B cell (primary cell): ENCODE data around the gene AUP1. TPM values are rescaled to one million over a fixed set of nuclear protein-coding genes. Genes with fewer than 3 reads are reported as not detected.

Source experiments
- ATAC-seq: fragments of 200-7000 bp; cut with Tn5 transposase; one replicate; pipeline ENCODE4 v1.10.0; 2021; ENCODE audit warnings: low read depth, mild to moderate bottlenecking, moderate number of reproducible peaks, moderate library complexity
- CTCF ChIA-PET: fragments of 350-600 bp; sonication (Branson Sonifier 250); formaldehyde crosslinking; loops from one replicate; lab custom pipeline; 2021; ENCODE audit warnings: antibody characterized with exemption, inconsistent platforms; lab: Charles Lee
- POLR2A ChIA-PET: fragments of 350-600 bp; sonication (Branson Sonifier 250); formaldehyde crosslinking; loops from one replicate; lab custom pipeline; 2021; ENCODE audit warnings: antibody characterized with exemption; lab: Charles Lee
- DNase-seq: peaks from one replicate; pipeline ENCODE4 v3.0.0; 2013
- H2AFZ ChIP-seq: 2 replicates; pipeline ENCODE4 v1.6.1; 2012; ENCODE audit warnings: mild to moderate bottlenecking, low read depth, low read length; ENCODE audit not compliant: insufficient read depth, poor library complexity, severe bottlenecking
- H3K27ac ChIP-seq, 2 donors: 1 replicate in 1 of 2; 2 replicates in 1 of 2; pipeline ENCODE4 v1.5.1; 2012 to 2013; ENCODE audit warnings: low read length in 2 of 2, mild to moderate bottlenecking in 2 of 2, moderate library complexity in 1 of 2
- H3K27me3 ChIP-seq, 4 experiments: fragments of 200-600 bp in 1 of 4; sonication (generic) in 1 of 4; replicated peaks in 1 of 4; 1 replicate in 2 of 4; 2 replicates in 2 of 4; pipeline versions ENCODE4 v1.6.1 to v1.7.0; 2013 to 2016; ENCODE audit warnings: low read length in 3 of 4, mild to moderate bottlenecking in 2 of 4, mixed read lengths in 1 of 4, moderate library complexity in 1 of 4; ENCODE audit not compliant: insufficient read depth in 4 of 4, control insufficient read depth in 3 of 4; ENCODE audit errors: control extremely low read depth in 1 of 4
- H3K36me3 ChIP-seq, 2 experiments: replicated peaks in 1 of 2; 1 replicate in 1 of 2; 2 replicates in 1 of 2; pipeline versions ENCODE4 v1.6.1 to v1.7.1; 2013; ENCODE audit warnings: low read length in 1 of 2; ENCODE audit not compliant: insufficient read depth in 2 of 2, control insufficient read depth in 1 of 2; ENCODE audit errors: control extremely low read depth in 1 of 2, extremely low read depth in 1 of 2
- H3K4me1 ChIP-seq, 2 donors: fragments of 200-600 bp in 1 of 2; sonication (generic) in 1 of 2; 1 replicate in 1 of 2; 2 replicates in 1 of 2; pipeline versions ENCODE4 v1.5.1 to v1.6.1; 2013 to 2017; ENCODE audit warnings: low read length in 2 of 2; ENCODE audit not compliant: control insufficient read depth in 2 of 2, insufficient read depth in 2 of 2
- H3K4me2 ChIP-seq: replicated peaks from 2 replicates; pipeline ENCODE3; 2012; ENCODE audit warnings: mild to moderate bottlenecking, low read depth, low read length; ENCODE audit not compliant: poor library complexity, severe bottlenecking
- H3K4me3 ChIP-seq, 5 experiments: fragments of 200-600 bp in 1 of 5; sonication (generic) in 1 of 5; 1 replicate in 3 of 5; 2 replicates in 2 of 5; pipeline versions ENCODE4 v1.5.1 to v1.7.0; 2011 to 2016; ENCODE audit warnings: low read length in 4 of 5, mild to moderate bottlenecking in 4 of 5, low read depth in 2 of 5, control low read depth in 1 of 5, moderate library complexity in 1 of 5; ENCODE audit not compliant: insufficient read depth in 1 of 5; ENCODE audit errors: control extremely low read depth in 1 of 5, extremely low read depth in 1 of 5
- H3K79me2 ChIP-seq: fragments of 200-600 bp; sonication (generic); one replicate; pipeline ENCODE4 v1.6.0; 2016; ENCODE audit warnings: low read length; ENCODE audit not compliant: control insufficient read depth, insufficient read depth
- H3K9ac ChIP-seq: fragments of 200-600 bp; sonication (generic); 2 replicates; pipeline ENCODE4 v1.6.1; 2017; ENCODE audit warnings: mild to moderate bottlenecking, low read length, moderate library complexity
- H3K9me3 ChIP-seq, 3 donors: one replicate each; pipeline versions ENCODE4 v1.6.1 to v1.7.1; 2013; ENCODE audit warnings: low read length in 2 of 3; ENCODE audit not compliant: control insufficient read depth in 2 of 3, insufficient read depth in 1 of 3; ENCODE audit errors: control extremely low read depth in 1 of 3
- H4K20me1 ChIP-seq: 2 replicates; pipeline ENCODE4 v1.6.0; 2012; ENCODE audit warnings: mild to moderate bottlenecking, low read length; ENCODE audit not compliant: insufficient read depth, control insufficient read depth, poor library complexity, severe bottlenecking
- H3K27ac Mint-ChIP-seq: one replicate; pipeline ENCODE4 v1.8.0; 2021; ENCODE audit warnings: mixed read lengths
- H3K27me3 Mint-ChIP-seq: one replicate; pipeline ENCODE4 v1.8.0; 2021; ENCODE audit warnings: mixed read lengths
- H3K4me1 Mint-ChIP-seq: one replicate; pipeline ENCODE4 v1.8.0; 2021; ENCODE audit warnings: mixed read lengths
- H3K4me3 Mint-ChIP-seq: one replicate; pipeline ENCODE4 v1.8.0; 2021; ENCODE audit warnings: mixed read lengths
- H3K9me3 Mint-ChIP-seq: one replicate; pipeline ENCODE4 v1.8.0; 2022; ENCODE audit warnings: mixed read lengths; ENCODE audit not compliant: insufficient read depth
- EZH2 ChIP-seq: IDR thresholded peaks from 2 replicates; pipeline ENCODE4 v1.6.1; 2012; ENCODE audit warnings: borderline replicate concordance, low read depth, mild to moderate bottlenecking, moderate library complexity, low read length; ENCODE audit not compliant: insufficient read depth, poor library complexity, severe bottlenecking
- WGBS: methylation state at CpG from one replicate; pipeline ENCODE4 v1.1.5; 2013; ENCODE audit warnings: missing lambda C conversion rate; ENCODE audit not compliant: insufficient coverage; 5-methylcytosine and 5-hydroxymethylcytosine counted together
- intact Hi-C: fragments of 100-400 bp; cut with micrococcal nuclease; formaldehyde crosslinking; loops from one replicate; pipeline ENCODE4 v1.10.0; 2022
- polyA plus RNA-seq: library from polyadenylated mRNA; depleted of rRNA; stranded (reverse); fragments of >200 nt; gene quantifications from 2 replicates; pipeline ENCODE4 v1.2.3, GENCODE V29; 2012
- total RNA-seq, 2 donors: library from RNA; stranded (reverse); fragments of 120-200 nt in 1 of 2; gene quantifications; 1 replicate in 1 of 2; 2 replicates in 1 of 2; pipeline versions ENCODE4 v1.2.3 to v1.2.4, GENCODE V29; 2013 to 2022
- TF ChIP-seq, protein P1 (sequence below): fragments of 200-600 bp; IDR thresholded peaks from one replicate; pipeline ENCODE4 v1.8.0; 2022; ENCODE audit warnings: antibody characterized with exemption, mild to moderate bottlenecking

AUP1 gene
- total and polyA plus RNA-seq, 2 donors (not counting 1 experiment from before 2014, with no cell fraction given): 201 to 525 TPM

DNA sequence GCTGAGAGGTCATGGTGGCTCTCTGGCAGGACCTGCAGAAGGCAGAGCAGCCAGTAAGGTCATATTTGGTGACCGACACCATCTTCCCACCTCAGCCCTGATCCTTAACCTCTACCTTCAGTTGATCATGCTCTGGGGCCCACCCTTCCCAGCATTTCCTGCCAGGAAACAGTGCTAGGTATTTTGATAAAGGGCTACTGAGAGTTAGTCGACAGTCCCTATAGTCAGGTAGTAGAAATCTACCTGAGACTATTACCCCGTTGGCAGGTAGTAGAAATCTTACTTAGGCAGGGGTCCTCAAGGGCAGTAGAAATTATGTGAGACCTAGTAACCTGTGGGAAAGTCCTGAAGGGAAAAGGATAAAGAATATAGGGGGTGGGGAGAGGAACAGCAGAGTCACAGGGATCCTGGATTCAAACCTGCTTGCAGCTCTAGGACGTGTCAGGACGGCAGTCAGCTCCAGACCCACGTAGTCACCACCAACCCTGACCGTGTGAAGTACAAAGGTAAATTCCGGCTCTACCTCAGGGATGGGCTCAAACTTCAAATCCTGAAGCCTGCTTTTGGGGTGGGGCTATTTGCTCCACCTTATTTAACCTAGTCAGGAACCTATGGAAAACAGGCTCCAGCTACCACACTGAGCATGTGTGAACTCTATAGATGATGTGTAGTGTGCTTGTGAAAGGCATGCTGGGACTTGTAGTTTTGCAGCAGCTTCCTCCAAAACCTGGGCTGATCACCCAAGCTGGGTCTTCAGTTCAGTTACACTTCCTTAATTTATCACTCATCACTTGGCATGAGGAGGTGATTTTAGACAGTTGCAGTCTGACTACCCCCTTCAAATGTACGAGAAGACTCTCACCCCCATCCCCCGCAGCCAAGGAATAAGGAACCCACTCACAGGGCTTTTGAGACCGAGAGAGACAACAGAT lies 3.5 kb downstream of the AUP1 start, which contains the start of gene DQX1:
DQX1 (minus strand) TSS at position 515 of the 932 bp plus-strand sequence; CDS start at position 13, 502 bp downstream.
- no peak within 1 kb of the TSS for H2AFZ ChIP-seq
- peak within 1 kb of the TSS; percentile 59 for H3K4me3 Mint-ChIP-seq
- peaks cover 17% of the 10 kb centered on the region for H4K20me1 ChIP-seq
- peaks cover 0 to 2% (median 0%) of the 10 kb centered on the region in 4 experiments for H3K27me3 ChIP-seq
- H3K36me3 ChIP-seq: peaks cover 0 to 29% of the 10 kb centered on the region in 2 experiments
- peaks cover 28 to 35% of the 10 kb centered on the region in 2 donors for H3K4me1 ChIP-seq
- ATAC-seq: no peak
- peak; percentile 84 for DNase-seq
- H3K4me1 Mint-ChIP-seq: peaks cover 30% of the 10 kb centered on the region
- no peak within 1 kb of the TSS for H3K4me3 ChIP-seq
- 90% methylated on average over 5 of the region's 11 CpGs for WGBS
- peak within 1 kb of the TSS in 1 of 2 donors; percentile 54 for H3K27ac ChIP-seq
- ChIA-PET CTCF (interaction anchor here (1.0 to 9.6 kb wide), 4 partner anchors 17 to 61 kb away, joined by 3 to 71 read pairs (median 6); partner anchors contain the start of genes CCDC142, PCGF1 and TTC31), POLR2A (interaction anchor here (0.7 to 1.1 kb wide), 5 partner anchors 10 to 45 kb away, joined by 3 to 4 read pairs (median 3); partner anchors contain the start of genes CCDC142 and TTC31)
- no peaks in the 10 kb centered on the region for H3K9me3 ChIP-seq
- H3K9me3 Mint-ChIP-seq: no peaks in the 10 kb centered on the region
- H3K4me2 ChIP-seq: peak within 1 kb of the TSS; percentile 1
- peaks cover 20% of the 10 kb centered on the region for H3K79me2 ChIP-seq
- TF ChIP-seq, protein P1, sequence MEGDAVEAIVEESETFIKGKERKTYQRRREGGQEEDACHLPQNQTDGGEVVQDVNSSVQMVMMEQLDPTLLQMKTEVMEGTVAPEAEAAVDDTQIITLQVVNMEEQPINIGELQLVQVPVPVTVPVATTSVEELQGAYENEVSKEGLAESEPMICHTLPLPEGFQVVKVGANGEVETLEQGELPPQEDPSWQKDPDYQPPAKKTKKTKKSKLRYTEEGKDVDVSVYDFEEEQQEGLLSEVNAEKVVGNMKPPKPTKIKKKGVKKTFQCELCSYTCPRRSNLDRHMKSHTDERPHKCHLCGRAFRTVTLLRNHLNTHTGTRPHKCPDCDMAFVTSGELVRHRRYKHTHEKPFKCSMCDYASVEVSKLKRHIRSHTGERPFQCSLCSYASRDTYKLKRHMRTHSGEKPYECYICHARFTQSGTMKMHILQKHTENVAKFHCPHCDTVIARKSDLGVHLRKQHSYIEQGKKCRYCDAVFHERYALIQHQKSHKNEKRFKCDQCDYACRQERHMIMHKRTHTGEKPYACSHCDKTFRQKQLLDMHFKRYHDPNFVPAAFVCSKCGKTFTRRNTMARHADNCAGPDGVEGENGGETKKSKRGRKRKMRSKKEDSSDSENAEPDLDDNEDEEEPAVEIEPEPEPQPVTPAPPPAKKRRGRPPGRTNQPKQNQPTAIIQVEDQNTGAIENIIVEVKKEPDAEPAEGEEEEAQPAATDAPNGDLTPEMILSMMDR: no peak
- TF ChIP-seq EZH2: no peak
- no peak within 1 kb of the TSS for H3K9ac ChIP-seq
- no peaks in the 10 kb centered on the region for H3K27me3 Mint-ChIP-seq
- peak within 1 kb of the TSS; percentile 84 for H3K27ac Mint-ChIP-seq
- intact Hi-C loops: loop anchor here (5.0 kb wide), 2 partner anchors 789 to 1294 kb away; partner anchors contain the start of genes CCT7, PRADC1 and TPRKB
